CD14-positive monocyte (primary cell): ENCODE measurements around the gene FOXO1. TPM values are rescaled to one million over a fixed set of nuclear protein-coding genes. Genes with fewer than 3 reads are reported as not detected.

Experiments used
- DNase-seq, 3 donors: peaks; one replicate each; pipeline ENCODE4 v3.0.0-alpha.2; 2011 to 2022
- H2AFZ ChIP-seq: 2 replicates; pipeline ENCODE4 v1.6.0; 2012; ENCODE audit warnings: mild to moderate bottlenecking, low read depth, low read length, inconsistent platforms; ENCODE audit not compliant: insufficient read depth, poor library complexity, severe bottlenecking
- H3K27ac ChIP-seq, 2 donors: 1 replicate in 1 of 2; 2 replicates in 1 of 2; pipeline ENCODE4 v1.5.1; 2012 to 2013; ENCODE audit warnings: low read length in 2 of 2, control low read depth in 1 of 2, inconsistent platforms in 1 of 2, low read depth in 1 of 2, mild to moderate bottlenecking in 1 of 2
- H3K27me3 ChIP-seq, 2 donors: one replicate each; pipeline versions ENCODE4 v1.6.0 to v1.6.1; 2011 to 2013; ENCODE audit warnings: low read length in 2 of 2; ENCODE audit not compliant: control insufficient read depth in 2 of 2, insufficient read depth in 2 of 2
- H3K36me3 ChIP-seq, 2 donors: replicated peaks in 1 of 2; 1 replicate in 1 of 2; 2 replicates in 1 of 2; pipeline versions ENCODE4 v1.5.1 to v1.6.1; 2012 to 2013; ENCODE audit warnings: low read length in 2 of 2, control low read depth in 1 of 2, inconsistent platforms in 1 of 2, mild to moderate bottlenecking in 1 of 2; ENCODE audit not compliant: insufficient read depth in 2 of 2, control insufficient read depth in 1 of 2
- H3K4me1 ChIP-seq, 2 donors: 1 replicate in 1 of 2; 2 replicates in 1 of 2; pipeline versions ENCODE4 v1.5.1 to v1.6.1; 2012 to 2013; ENCODE audit warnings: low read length in 2 of 2, control low read depth in 1 of 2, inconsistent platforms in 1 of 2, mild to moderate bottlenecking in 1 of 2, moderate library complexity in 1 of 2; ENCODE audit not compliant: insufficient read depth in 2 of 2, control insufficient read depth in 1 of 2
- H3K4me2 ChIP-seq: replicated peaks from 2 replicates; pipeline ENCODE3; 2012; ENCODE audit warnings: low read length, moderate library complexity, mild to moderate bottlenecking; ENCODE audit not compliant: poor library complexity, severe bottlenecking; ENCODE audit errors: extremely low read depth
- H3K4me3 ChIP-seq, 3 experiments: fragments of 200-600 bp in 1 of 3; sonication (generic) in 1 of 3; replicated peaks in 1 of 3; 1 replicate in 2 of 3; 2 replicates in 1 of 3; pipeline ENCODE4 v1.5.1; 2011 to 2013; ENCODE audit warnings: low read length in 3 of 3, mild to moderate bottlenecking in 3 of 3, control low read depth in 2 of 3, low read depth in 2 of 3, inconsistent platforms in 1 of 3, moderate library complexity in 1 of 3
- H3K79me2 ChIP-seq: 2 replicates; pipeline ENCODE4 v1.6.0; 2012; ENCODE audit warnings: mild to moderate bottlenecking, control low read depth, inconsistent platforms, low read length, moderate library complexity; ENCODE audit not compliant: insufficient read depth
- H3K9ac ChIP-seq: 2 replicates; pipeline ENCODE4 v1.6.0; 2017; ENCODE audit warnings: low read length, mild to moderate bottlenecking; ENCODE audit not compliant: insufficient read depth, poor library complexity, severe bottlenecking
- H3K9me3 ChIP-seq, 2 donors: replicated peaks in 1 of 2; 1 replicate in 1 of 2; 2 replicates in 1 of 2; pipeline versions ENCODE4 v1.5.1 to v1.6.1; 2012 to 2013; ENCODE audit warnings: low read length in 2 of 2, control low read depth in 1 of 2; ENCODE audit not compliant: control insufficient read depth in 1 of 2, insufficient read depth in 1 of 2
- H4K20me1 ChIP-seq: 2 replicates; pipeline ENCODE4 v1.6.0; 2012; ENCODE audit warnings: mild to moderate bottlenecking, low read length, control low read depth, moderate library complexity; ENCODE audit not compliant: insufficient read depth
- H3K27ac Mint-ChIP-seq, 7 donors: one replicate each; pipeline ENCODE4 v1.8.0; 2020; ENCODE audit warnings: mild to moderate bottlenecking in 7 of 7, mixed read lengths in 7 of 7, moderate library complexity in 6 of 7, inconsistent platforms in 2 of 7
- H3K27me3 Mint-ChIP-seq, 3 donors: one replicate each; pipeline ENCODE4 v1.8.0; 2021 to 2022; ENCODE audit warnings: low read depth in 3 of 3, mild to moderate bottlenecking in 3 of 3, mixed read lengths in 3 of 3, moderate library complexity in 3 of 3, inconsistent platforms in 1 of 3
- H3K36me3 Mint-ChIP-seq, 2 donors: one replicate each; pipeline ENCODE4 v1.8.0; 2020; ENCODE audit warnings: mixed read lengths in 2 of 2, inconsistent platforms in 1 of 2, mild to moderate bottlenecking in 1 of 2
- H3K4me1 Mint-ChIP-seq: one replicate; pipeline ENCODE4 v1.8.0; 2020; ENCODE audit warnings: mild to moderate bottlenecking, mixed read lengths
- H3K4me3 Mint-ChIP-seq, 2 donors: one replicate each; pipeline ENCODE4 v1.8.0; 2020; ENCODE audit warnings: mild to moderate bottlenecking in 2 of 2, mixed read lengths in 2 of 2, moderate library complexity in 1 of 2
- H3K9me3 Mint-ChIP-seq, 7 donors: one replicate each; pipeline ENCODE4 v1.8.0; 2020 to 2022; ENCODE audit warnings: mixed read lengths in 7 of 7, mild to moderate bottlenecking in 6 of 7, moderate library complexity in 6 of 7, inconsistent platforms in 2 of 7
- CTCF ChIP-seq: fragments of 200-600 bp; IDR thresholded peaks from one replicate; pipeline ENCODE4 v1.8.0; 2022; ENCODE audit warnings: antibody characterized with exemption, mild to moderate bottlenecking
- WGBS: methylation state at CpG from one replicate; pipeline ENCODE4 v1.1.5; 2013; ENCODE audit warnings: missing lambda C conversion rate; ENCODE audit not compliant: insufficient coverage; 5-methylcytosine and 5-hydroxymethylcytosine counted together
- intact Hi-C, 2 donors: fragments of 100-400 bp; cut with micrococcal nuclease; formaldehyde crosslinking; loops; one replicate each; pipeline versions ENCODE4 v1.15.0 to v1.15.1; 2023
- polyA plus RNA-seq, 3 donors: library from polyadenylated mRNA; depleted of rRNA in 1 of 3; unstranded in 2 of 3; stranded (reverse) in 1 of 3; fragments of 300-500 nt in 2 of 3; fragments of >200 nt in 1 of 3; fragmentation: Illumina TruSeq in 2 of 3; gene quantifications; 1 replicate in 2 of 3; 2 replicates in 1 of 3; pipeline ENCODE4 v1.2.3, GENCODE V29; 2012 to 2021

FOXO1 gene
- polyA plus RNA-seq, 3 donors = 3.1 to 11.3 (median 8.0) TPM

GRCh38 chr13:40596484-40596883 lies 70.0 kb downstream of the FOXO1 start:
- H3K4me3 Mint-ChIP-seq = no peak overlapping the region
- no peak for DNase-seq

GRCh38 chr13:40595693-40596092 lies 70.7 kb downstream of the FOXO1 start:
- H3K79me2 ChIP-seq = peaks cover 8% of the 10 kb centered on the region
- H3K4me2 ChIP-seq = no peak overlapping the region
- H3K36me3 Mint-ChIP-seq = peaks cover 0 to 4% of the 10 kb centered on the region in 2 donors
- no peak overlapping the region for H3K4me3 ChIP-seq
- H3K27me3 ChIP-seq = no peaks in the 10 kb centered on the region
- no peak overlapping the region for H3K4me3 Mint-ChIP-seq
- H3K9me3 Mint-ChIP-seq = peaks cover 0 to 3% (median 0%) of the 10 kb centered on the region in 7 donors
- peaks cover 30% of the 10 kb centered on the region for H3K4me1 Mint-ChIP-seq
- no peak for TF ChIP-seq CTCF
- no peak for DNase-seq
- H3K27ac Mint-ChIP-seq = no peak overlapping the region
- no peaks in the 10 kb centered on the region for H3K36me3 ChIP-seq
- H3K4me1 ChIP-seq = peaks cover under 1 to 8% of the 10 kb centered on the region in 2 donors
- H3K9ac ChIP-seq = no peak overlapping the region
- no peak overlapping the region for H3K27ac ChIP-seq
- WGBS = no CpG with 5 or more reads among the region's 3 CpGs
- intact Hi-C loops = no loop called here
- H3K27me3 Mint-ChIP-seq = no peaks in the 10 kb centered on the region
- no peak overlapping the region for H2AFZ ChIP-seq
- H3K9me3 ChIP-seq = no peaks in the 10 kb centered on the region
- H4K20me1 ChIP-seq = peaks cover 96% of the 10 kb centered on the region

More at GRCh38 chr13:40596484-40596883, 70.0 kb downstream of the FOXO1 start:
- Mint-ChIP-seq H3K36me3 (peaks cover 0 to 4% of the 10 kb centered on the region in 2 donors), H3K27me3 (no peaks in the 10 kb centered on the region), H3K27ac (peak overlapping the region in 4 of 7 donors; percentile 26 to 75 (median 54)), H3K4me1 (peaks cover 23% of the 10 kb centered on the region), H3K9me3 (peaks cover 0 to 3% (median 0%) of the 10 kb centered on the region in 7 donors)
- TF ChIP-seq CTCF = no peak
- H3K4me3 ChIP-seq = no peak overlapping the region
- no peaks in the 10 kb centered on the region for H3K4me1 ChIP-seq
- H3K27ac ChIP-seq = no peak overlapping the region
- H2AFZ ChIP-seq = no peak overlapping the region
- no peaks in the 10 kb centered on the region for H3K9me3 ChIP-seq
- no peak overlapping the region for H3K4me2 ChIP-seq
- whole genome bisulfite sequencing = 63% methylated on average over 2 of the region's 4 CpGs
- H3K79me2 ChIP-seq = peaks cover 2% of the 10 kb centered on the region
- intact Hi-C loops = no loop called here
- no peaks in the 10 kb centered on the region for H3K27me3 ChIP-seq
- H4K20me1 ChIP-seq = peaks cover 96% of the 10 kb centered on the region
- H3K36me3 ChIP-seq = no peaks in the 10 kb centered on the region
- H3K9ac ChIP-seq = no peak overlapping the region
